Caco-2 (cell line): ENCODE measurements around the gene DTWD2. TPM values are rescaled to one million over a fixed set of nuclear protein-coding genes. Genes with fewer than 3 reads are reported as not detected.

Experiments used
- BruUV-seq: library from RNA; stranded (reverse); fragments of 400-500 nt; replicated peaks from 2 replicates; lab custom pipeline; 2021; lab: Mats Ljungman, UMichigan
- CTCF ChIA-PET: fragments of 300-600 bp; sonication (Branson Sonifier 250); formaldehyde crosslinking; loops from one replicate; lab custom pipeline; 2022; ENCODE audit warnings: antibody characterized with exemption; lab: Charles Lee
- POLR2A ChIA-PET: fragments of 300-600 bp; sonication (Branson Sonifier 250); formaldehyde crosslinking; loops from one replicate; lab custom pipeline; 2022; ENCODE audit warnings: antibody characterized with exemption; lab: Charles Lee
- DNase-seq, 2 experiments: peaks; one replicate each; pipeline versions ENCODE4 v3.0.0 to v3.0.0-alpha.2; 2020 to 2022
- H3K27me3 ChIP-seq: replicated peaks from 2 replicates; pipeline ENCODE4 v1.6.0; 2011; ENCODE audit warnings: low read length; ENCODE audit not compliant: control insufficient read depth, insufficient read depth
- H3K36me3 ChIP-seq: 2 replicates; pipeline ENCODE4 v1.5.1; 2011; ENCODE audit warnings: low read length; ENCODE audit not compliant: control insufficient read depth, insufficient read depth
- H3K4me1 ChIP-seq: fragments of 250-450 bp; sonication (Bioruptor Pico); 2 replicates; pipeline ENCODE4 v1.5.1; 2020; ENCODE audit warnings: mild to moderate bottlenecking
- H3K4me3 ChIP-seq: 2 replicates; pipeline ENCODE4 v1.5.1; 2011; ENCODE audit warnings: low read depth, mild to moderate bottlenecking, control low read depth, low read length
- H3K9me3 ChIP-seq: fragments of 250-450 bp; sonication (Bioruptor Pico); 2 replicates; pipeline ENCODE4 v1.5.1; 2020; ENCODE audit warnings: mild to moderate bottlenecking, moderate library complexity
- H3K27ac Mint-ChIP-seq: one replicate; pipeline ENCODE4 v1.8.0; 2022; ENCODE audit warnings: mixed read lengths; ENCODE audit not compliant: unreplicated experiment
- H3K27me3 Mint-ChIP-seq: one replicate; pipeline ENCODE4 v1.8.0; 2022; ENCODE audit warnings: mixed read lengths; ENCODE audit not compliant: insufficient read depth, unreplicated experiment
- H3K36me3 Mint-ChIP-seq: one replicate; pipeline ENCODE4 v1.8.0; 2022; ENCODE audit warnings: mild to moderate bottlenecking, mixed read lengths; ENCODE audit not compliant: insufficient read depth, unreplicated experiment
- H3K4me1 Mint-ChIP-seq: one replicate; pipeline ENCODE4 v1.8.0; 2022; ENCODE audit warnings: low read depth, mixed read lengths; ENCODE audit not compliant: unreplicated experiment
- H3K4me3 Mint-ChIP-seq: one replicate; pipeline ENCODE4 v1.8.0; 2022; ENCODE audit warnings: mild to moderate bottlenecking, moderate library complexity, mixed read lengths; ENCODE audit not compliant: unreplicated experiment
- H3K9me3 Mint-ChIP-seq: one replicate; pipeline ENCODE4 v1.8.0; 2022; ENCODE audit warnings: mixed read lengths; ENCODE audit not compliant: unreplicated experiment
- intact Hi-C: fragments of 100-400 bp; cut with micrococcal nuclease; formaldehyde crosslinking; loops from one replicate; pipeline ENCODE4 v1.10.0; 2022; ENCODE audit not compliant: unreplicated experiment
- total RNA-seq: library from RNA; stranded (reverse); gene quantifications from 2 replicates; pipeline ENCODE4 v1.2.3, GENCODE V29; 2022
- TF ChIP-seq, protein P1 (sequence below), 2 experiments: fragments of 200-600 bp in 1 of 2; IDR thresholded peaks; 1 replicate in 1 of 2; 2 replicates in 1 of 2; pipeline versions ENCODE4 v1.5.1 to v1.8.0; 2011 to 2022; ENCODE audit warnings: antibody characterized with exemption in 1 of 2, control low read depth in 1 of 2, inconsistent platforms in 1 of 2, low read depth in 1 of 2, low read length in 1 of 2, mild to moderate bottlenecking in 1 of 2, moderate library complexity in 1 of 2; ENCODE audit not compliant: insufficient read depth in 1 of 2, severe bottlenecking in 1 of 2, unreplicated experiment in 1 of 2

The DTWD2 gene
- total RNA-seq, 1 experiment from 2014 or later, result 5.6 TPM

DNA sequence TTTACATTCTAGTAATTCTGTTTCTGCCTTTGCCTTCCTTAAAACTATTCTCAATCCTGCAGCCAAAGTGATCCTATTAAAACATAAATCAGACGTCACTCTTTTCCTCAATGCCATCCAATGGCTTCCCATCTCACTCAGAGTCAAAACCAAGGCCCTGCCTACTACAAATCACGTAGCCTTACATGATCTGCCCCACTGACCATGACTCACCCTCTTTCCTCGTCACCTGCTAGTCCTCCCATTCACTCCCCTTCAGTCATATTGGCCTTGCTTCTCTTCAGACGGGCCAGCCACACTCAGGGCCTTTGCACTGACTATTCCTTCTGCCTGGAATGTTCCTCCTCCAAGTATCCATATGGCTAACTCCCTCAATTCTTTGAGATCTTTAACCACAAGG lies 43.6 kb upstream of the DTWD2 start:
- no peaks in the 10 kb centered on the region for H3K27me3 Mint-ChIP-seq
- no peaks in the 10 kb centered on the region for H3K27me3 ChIP-seq
- H3K27ac Mint-ChIP-seq, result no peak overlapping the region
- no peaks in the 10 kb centered on the region for H3K36me3 Mint-ChIP-seq
- no peak overlapping the region for H3K4me3 Mint-ChIP-seq
- intact Hi-C loops, result no loop called here
- ChIA-PET POLR2A (no interaction called here), CTCF (no interaction called here)
- no peaks in the 10 kb centered on the region for H3K9me3 ChIP-seq
- no peaks in the 10 kb centered on the region for H3K4me1 Mint-ChIP-seq
- H3K4me3 ChIP-seq, result no peak overlapping the region
- H3K4me1 ChIP-seq, result no peaks in the 10 kb centered on the region
- BruUV-seq, result no TSS peak
- DNase-seq, result no peak
- H3K36me3 ChIP-seq, result no peaks in the 10 kb centered on the region
- H3K9me3 Mint-ChIP-seq, result no peaks in the 10 kb centered on the region
- TF ChIP-seq, protein P1, sequence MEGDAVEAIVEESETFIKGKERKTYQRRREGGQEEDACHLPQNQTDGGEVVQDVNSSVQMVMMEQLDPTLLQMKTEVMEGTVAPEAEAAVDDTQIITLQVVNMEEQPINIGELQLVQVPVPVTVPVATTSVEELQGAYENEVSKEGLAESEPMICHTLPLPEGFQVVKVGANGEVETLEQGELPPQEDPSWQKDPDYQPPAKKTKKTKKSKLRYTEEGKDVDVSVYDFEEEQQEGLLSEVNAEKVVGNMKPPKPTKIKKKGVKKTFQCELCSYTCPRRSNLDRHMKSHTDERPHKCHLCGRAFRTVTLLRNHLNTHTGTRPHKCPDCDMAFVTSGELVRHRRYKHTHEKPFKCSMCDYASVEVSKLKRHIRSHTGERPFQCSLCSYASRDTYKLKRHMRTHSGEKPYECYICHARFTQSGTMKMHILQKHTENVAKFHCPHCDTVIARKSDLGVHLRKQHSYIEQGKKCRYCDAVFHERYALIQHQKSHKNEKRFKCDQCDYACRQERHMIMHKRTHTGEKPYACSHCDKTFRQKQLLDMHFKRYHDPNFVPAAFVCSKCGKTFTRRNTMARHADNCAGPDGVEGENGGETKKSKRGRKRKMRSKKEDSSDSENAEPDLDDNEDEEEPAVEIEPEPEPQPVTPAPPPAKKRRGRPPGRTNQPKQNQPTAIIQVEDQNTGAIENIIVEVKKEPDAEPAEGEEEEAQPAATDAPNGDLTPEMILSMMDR (IDR thresholded peaks at IDR 0.05; ENCODE audit: insufficient read depth in 1 of 2, low read depth in 1 of 2, low read length in 1 of 2, severe bottlenecking in 1 of 2, unreplicated experiment in 1 of 2), result no peak

DNA sequence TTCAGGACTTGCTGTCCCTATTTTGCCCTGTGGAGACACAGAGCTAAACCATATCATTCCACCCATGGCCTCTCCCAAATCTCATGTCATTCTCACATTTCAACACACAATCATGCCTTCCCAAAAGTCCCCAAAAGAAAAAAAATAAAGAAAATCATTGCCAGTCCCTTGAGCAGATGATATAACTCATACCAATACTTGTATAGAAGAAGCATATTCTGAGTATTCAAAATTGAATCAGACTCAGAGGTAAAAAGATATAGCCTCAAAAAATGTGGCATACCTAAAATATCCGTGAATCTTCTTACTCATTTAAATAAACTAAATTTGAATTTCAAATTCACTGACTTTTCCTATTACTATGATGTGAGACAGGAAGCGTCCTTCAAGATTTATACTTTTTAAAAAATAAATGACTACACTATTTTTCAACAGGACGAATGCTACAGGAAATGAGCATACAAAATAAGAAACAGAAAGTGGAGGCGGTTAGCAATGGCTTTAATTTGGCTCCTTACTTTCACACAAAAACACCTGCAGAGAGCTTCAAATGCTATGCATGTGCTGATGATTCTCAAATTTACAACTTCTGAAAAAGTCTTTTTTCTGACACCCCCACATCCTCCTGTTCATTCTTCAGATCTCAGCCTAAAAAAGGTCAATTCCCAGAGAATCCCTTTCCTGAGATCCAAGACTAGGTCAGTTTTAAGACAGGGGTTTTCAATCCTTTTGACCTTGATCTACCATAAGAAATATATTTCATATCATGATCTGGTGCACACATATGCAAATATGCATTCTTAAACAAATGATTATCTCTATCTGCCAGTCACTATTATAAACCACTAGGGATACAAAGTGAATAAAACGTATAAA lies 42.9 kb upstream of the DTWD2 start:
- Mint-ChIP-seq H3K9me3 (no peaks in the 10 kb centered on the region), H3K36me3 (no peaks in the 10 kb centered on the region), H3K27ac (no peak overlapping the region), H3K4me3 (no peak overlapping the region), H3K4me1 (no peaks in the 10 kb centered on the region), H3K27me3 (no peaks in the 10 kb centered on the region)
- no peaks in the 10 kb centered on the region for H3K36me3 ChIP-seq
- TF ChIP-seq, protein P1 (IDR thresholded peaks at IDR 0.05; ENCODE audit: insufficient read depth in 1 of 2, low read depth in 1 of 2, low read length in 1 of 2, severe bottlenecking in 1 of 2, unreplicated experiment in 1 of 2), result no peak
- intact Hi-C loops, result no loop called here
- H3K4me1 ChIP-seq, result no peaks in the 10 kb centered on the region
- no peak overlapping the region for H3K4me3 ChIP-seq
- CTCF ChIA-PET, result no interaction called here
- POLR2A ChIA-PET, result no interaction called here
- H3K9me3 ChIP-seq, result no peaks in the 10 kb centered on the region
- no peak for DNase-seq
- no peaks in the 10 kb centered on the region for H3K27me3 ChIP-seq
- no TSS peak for BruUV-seq

DNA sequence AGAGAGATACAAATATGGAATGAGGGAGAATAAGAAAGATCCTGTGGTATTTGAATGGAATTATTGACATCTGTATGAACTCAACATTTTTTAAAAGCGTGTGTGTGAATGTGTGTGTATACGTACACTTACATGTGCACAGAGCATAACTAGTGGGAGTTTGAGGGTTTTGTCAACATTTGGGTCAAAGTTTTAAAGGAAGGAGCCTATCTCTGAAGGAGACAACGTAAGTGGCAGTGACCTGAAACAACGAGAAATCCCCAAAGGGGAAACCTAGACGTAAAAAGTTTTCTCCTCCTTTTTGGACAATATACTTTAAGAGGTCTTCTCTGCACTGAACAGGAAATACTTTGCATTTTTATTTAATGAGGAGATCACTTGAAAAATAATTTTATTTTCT lies 40.2 kb upstream of the DTWD2 start:
- no peaks in the 10 kb centered on the region for H3K27me3 Mint-ChIP-seq
- no TSS peak for BruUV-seq
- CTCF ChIA-PET, result no interaction called here

More for the DNA sequence above, 40.2 kb upstream of the DTWD2 start:
- Histone ChIP-seq H3K27me3 (no peaks in the 10 kb centered on the region), H3K36me3 (no peaks in the 10 kb centered on the region), H3K4me3 (no peak overlapping the region), H3K4me1 (no peaks in the 10 kb centered on the region), H3K9me3 (no peaks in the 10 kb centered on the region)
- POLR2A ChIA-PET, result no interaction called here
- Mint-ChIP-seq H3K4me1 (no peaks in the 10 kb centered on the region), H3K27ac (no peak overlapping the region), H3K4me3 (no peak overlapping the region), H3K9me3 (no peaks in the 10 kb centered on the region), H3K36me3 (no peaks in the 10 kb centered on the region)
- TF ChIP-seq, protein P1 (IDR thresholded peaks at IDR 0.05; ENCODE audit: insufficient read depth in 1 of 2, low read depth in 1 of 2, low read length in 1 of 2, severe bottlenecking in 1 of 2, unreplicated experiment in 1 of 2), result no peak
- no peak for DNase-seq
- intact Hi-C loops, result no loop called here
